ENCODE results near the gene TEX264.
A peak's percentile ranks its signal among the peaks of the same experiment; 100 is the strongest.

TEX264 gene

DNA sequence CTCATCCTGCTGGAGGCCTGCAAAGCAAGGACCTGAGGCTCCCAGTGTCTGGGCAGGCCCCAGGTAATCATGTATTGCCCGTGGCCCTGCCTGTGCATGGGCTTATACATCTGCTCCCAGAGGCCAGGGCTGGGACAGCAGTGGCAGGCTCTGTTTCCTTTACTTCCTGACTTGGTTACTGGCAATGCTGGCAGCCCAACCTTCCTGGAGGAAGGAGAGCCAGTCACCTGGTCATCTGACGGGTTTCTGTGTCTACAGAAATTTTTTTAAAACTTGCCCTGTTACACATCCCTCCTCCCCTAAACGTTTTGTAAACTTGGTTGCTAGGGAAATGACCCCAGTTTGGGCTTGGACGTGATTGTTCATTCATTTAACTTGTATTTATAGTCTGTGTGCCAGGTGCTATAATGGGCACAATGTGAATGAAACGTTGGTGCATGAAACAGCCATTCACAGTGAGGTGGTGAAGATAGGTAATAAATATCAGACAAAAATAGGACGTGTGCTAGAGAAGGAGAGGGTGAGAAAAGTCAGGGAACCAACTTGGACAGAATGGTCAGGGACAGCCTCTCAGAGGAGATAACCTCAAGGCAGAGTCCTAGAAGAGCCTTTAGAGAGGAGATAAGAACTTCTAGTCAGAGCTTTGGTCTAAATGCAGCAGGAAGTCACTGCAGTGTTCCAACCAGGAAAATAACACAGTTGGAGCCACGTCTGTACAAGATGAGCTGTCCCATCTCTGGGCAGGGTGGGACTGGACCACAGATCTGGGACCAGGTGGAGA is 14.1 kb downstream of the TEX264 start:
- Histone ChIP-seq H2AFZ (ENCODE audit: insufficient read depth, low read length, poor library complexity) (no peak overlapping the region), H3K4ac (ENCODE audit: low read depth, low read length) (no peak overlapping the region), H3K27ac (ENCODE audit: low read depth, low read length) (no peak overlapping the region), H3K23ac (ENCODE audit: low read length) (no peak overlapping the region), H3K79me2 (ENCODE audit: control insufficient read depth, insufficient read depth, low read length, poor library complexity) (no peaks in the 10 kb centered on the region), H2AK5ac (ENCODE audit: low read length) (no peak overlapping the region), H3K14ac (ENCODE audit: low read length) (no peak overlapping the region), H4K91ac (ENCODE audit: low read depth, low read length) (no peak overlapping the region), H3K9ac (ENCODE audit: low read length) (no peak overlapping the region), H3K4me3 (ENCODE audit: low read depth, low read length) (no peak overlapping the region), H3K36me3 (ENCODE audit: control insufficient read depth in 1 of 2, insufficient read depth in 2 of 2, low read length in 2 of 2) (peaks cover 19 to 23% of the 10 kb centered on the region in 2 experiments), H4K8ac (ENCODE audit: low read depth, low read length) (no peak overlapping the region), H2BK5ac (ENCODE audit: low read depth, low read length, poor library complexity) (no peak overlapping the region), H3K27me3 (ENCODE audit: insufficient read depth, low read length) (no peaks in the 10 kb centered on the region), H3K4me1 (ENCODE audit: control insufficient read depth in 1 of 2, insufficient read depth in 2 of 2, low read length in 2 of 2) (peaks cover 0 to 10% of the 10 kb centered on the region in 2 experiments), H3K18ac (ENCODE audit: low read length) (no peak overlapping the region), H2BK12ac (ENCODE audit: low read length) (no peak overlapping the region), H2BK120ac (ENCODE audit: insufficient read depth, low read length, poor library complexity) (no peak overlapping the region), H3K79me1 (ENCODE audit: low read length) (no peaks in the 10 kb centered on the region), H3K4me2 (ENCODE audit: low read length) (no peak overlapping the region), H4K12ac (ENCODE audit: low read depth, low read length) (no peak overlapping the region), H3K9me3 (ENCODE audit: insufficient read depth, low read depth, low read length) (no peaks in the 10 kb centered on the region)
- no peak for DNase-seq
- no CpG with 5 or more reads among the region's 7 CpGs for WGBS (ENCODE audit: extremely low coverage, insufficient coverage, insufficient read length)

DNA sequence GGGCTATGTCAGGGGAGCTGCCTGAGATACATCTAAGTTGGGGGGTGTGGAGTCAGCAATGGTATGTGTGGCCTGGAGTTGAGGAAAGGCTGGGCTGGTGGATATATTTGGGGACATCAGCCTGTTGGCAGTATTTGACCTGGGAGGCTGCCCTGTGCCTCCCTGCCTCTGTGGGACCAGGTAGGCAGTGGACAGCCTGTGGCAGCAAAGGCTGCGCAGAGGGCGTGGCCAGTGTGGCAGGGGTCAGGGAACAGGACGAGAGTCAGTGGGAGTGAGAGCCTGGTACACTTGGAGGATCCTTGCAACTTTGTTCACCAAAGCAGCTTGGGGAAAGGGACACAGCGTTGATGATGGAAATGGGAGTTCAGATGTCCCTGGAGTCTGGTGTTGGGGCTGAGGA is 15.0 kb downstream of the TEX264 start:
- H2AK5ac ChIP-seq (ENCODE audit: low read length) = no peak overlapping the region
- WGBS (ENCODE audit: extremely low coverage, insufficient coverage, insufficient read length) = no CpG with 5 or more reads among the region's 4 CpGs
- H3K4me3 ChIP-seq (ENCODE audit: low read depth, low read length) = no peak overlapping the region
- no peaks in the 10 kb centered on the region for H3K79me1 ChIP-seq (ENCODE audit: low read length)
- H3K27me3 ChIP-seq (ENCODE audit: insufficient read depth, low read length) = no peaks in the 10 kb centered on the region
- H3K9ac ChIP-seq (ENCODE audit: low read length) = no peak overlapping the region
- no peak overlapping the region for H3K14ac ChIP-seq (ENCODE audit: low read length)
- H3K4me1 ChIP-seq (ENCODE audit: control insufficient read depth in 1 of 2, insufficient read depth in 2 of 2, low read length in 2 of 2) = peaks cover 0 to 10% of the 10 kb centered on the region in 2 experiments
- no peak overlapping the region for H3K4ac ChIP-seq (ENCODE audit: low read depth, low read length)
- no peak overlapping the region for H2BK12ac ChIP-seq (ENCODE audit: low read length)
- no peak overlapping the region for H2AFZ ChIP-seq (ENCODE audit: insufficient read depth, low read length, poor library complexity)
- no peak overlapping the region for H4K12ac ChIP-seq (ENCODE audit: low read depth, low read length)
- H4K91ac ChIP-seq (ENCODE audit: low read depth, low read length) = no peak overlapping the region
- DNase-seq = no peak
- no peak overlapping the region for H3K27ac ChIP-seq (ENCODE audit: low read depth, low read length)
- no peak overlapping the region for H2BK5ac ChIP-seq (ENCODE audit: low read depth, low read length, poor library complexity)
- peaks cover 19 to 23% of the 10 kb centered on the region in 2 experiments for H3K36me3 ChIP-seq (ENCODE audit: control insufficient read depth in 1 of 2, insufficient read depth in 2 of 2, low read length in 2 of 2)
- no peak overlapping the region for H2BK120ac ChIP-seq (ENCODE audit: insufficient read depth, low read length, poor library complexity)
- H3K9me3 ChIP-seq (ENCODE audit: insufficient read depth, low read depth, low read length) = no peaks in the 10 kb centered on the region
- H3K23ac ChIP-seq (ENCODE audit: low read length) = no peak overlapping the region
- no peak overlapping the region for H3K4me2 ChIP-seq (ENCODE audit: low read length)
- no peak overlapping the region for H3K18ac ChIP-seq (ENCODE audit: low read length)
- H4K8ac ChIP-seq (ENCODE audit: low read depth, low read length) = no peak overlapping the region
- no peaks in the 10 kb centered on the region for H3K79me2 ChIP-seq (ENCODE audit: control insufficient read depth, insufficient read depth, low read length, poor library complexity)

DNA sequence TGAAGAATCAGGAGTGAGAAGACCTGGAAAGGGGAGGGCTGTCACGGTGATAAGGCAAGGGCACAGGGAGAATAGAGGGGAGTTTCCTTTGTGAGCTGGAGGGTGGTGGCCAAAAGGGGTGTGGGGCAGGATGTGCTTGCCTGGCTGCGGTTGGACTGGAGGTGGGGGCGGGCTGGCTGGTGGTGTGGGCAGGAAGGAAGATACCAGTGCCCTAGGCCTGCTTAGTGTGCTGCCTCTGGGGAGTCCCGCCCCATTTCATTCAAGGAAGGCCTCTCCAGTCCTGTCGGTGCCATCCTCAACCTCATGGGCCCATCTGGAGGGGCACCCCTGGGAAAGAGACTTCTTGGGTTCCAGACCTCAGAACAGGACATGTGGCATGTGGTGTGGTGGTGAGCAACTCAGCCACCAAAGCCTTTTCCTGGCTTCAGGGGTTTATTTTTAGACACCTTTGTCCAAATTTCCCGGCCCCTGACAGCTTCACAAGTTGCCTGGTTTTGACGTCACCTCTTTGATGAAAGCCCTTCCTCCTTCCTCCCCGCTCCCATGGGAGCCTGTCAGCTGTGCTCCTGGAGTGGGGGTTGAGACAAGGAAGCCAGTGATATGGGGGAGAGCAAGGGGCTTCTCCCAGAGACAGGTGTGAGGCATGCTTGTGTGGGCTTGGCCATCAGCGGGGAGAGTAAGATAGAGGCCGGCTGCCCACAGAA is 15.6 kb downstream of the TEX264 start:
- Histone ChIP-seq H2BK5ac (ENCODE audit: low read depth, low read length, poor library complexity) (no peak overlapping the region), H4K12ac (ENCODE audit: low read depth, low read length) (no peak overlapping the region), H3K27ac (ENCODE audit: low read depth, low read length) (no peak overlapping the region), H3K4ac (ENCODE audit: low read depth, low read length) (no peak overlapping the region), H3K79me1 (ENCODE audit: low read length) (no peaks in the 10 kb centered on the region), H2BK12ac (ENCODE audit: low read length) (no peak overlapping the region), H3K4me1 (ENCODE audit: control insufficient read depth in 1 of 2, insufficient read depth in 2 of 2, low read length in 2 of 2) (peaks cover 0 to 6% of the 10 kb centered on the region in 2 experiments), H3K79me2 (ENCODE audit: control insufficient read depth, insufficient read depth, low read length, poor library complexity) (no peaks in the 10 kb centered on the region), H3K9me3 (ENCODE audit: insufficient read depth, low read depth, low read length) (no peaks in the 10 kb centered on the region), H3K4me2 (ENCODE audit: low read length) (no peak overlapping the region), H4K8ac (ENCODE audit: low read depth, low read length) (no peak overlapping the region), H2BK120ac (ENCODE audit: insufficient read depth, low read length, poor library complexity) (no peak overlapping the region), H4K91ac (ENCODE audit: low read depth, low read length) (no peak overlapping the region), H3K9ac (ENCODE audit: low read length) (no peak overlapping the region), H3K18ac (ENCODE audit: low read length) (no peak overlapping the region), H3K14ac (ENCODE audit: low read length) (no peak overlapping the region), H2AK5ac (ENCODE audit: low read length) (no peak overlapping the region), H3K23ac (ENCODE audit: low read length) (no peak overlapping the region), H3K27me3 (ENCODE audit: insufficient read depth, low read length) (no peaks in the 10 kb centered on the region), H3K36me3 (ENCODE audit: control insufficient read depth in 1 of 2, insufficient read depth in 2 of 2, low read length in 2 of 2) (peaks cover 19 to 23% of the 10 kb centered on the region in 2 experiments), H3K4me3 (ENCODE audit: low read depth, low read length) (no peak overlapping the region), H2AFZ (ENCODE audit: insufficient read depth, low read length, poor library complexity) (no peak overlapping the region)
- WGBS (ENCODE audit: extremely low coverage, insufficient coverage, insufficient read length) = no CpG with 5 or more reads among the region's 10 CpGs
- no peak for DNase-seq

DNA sequence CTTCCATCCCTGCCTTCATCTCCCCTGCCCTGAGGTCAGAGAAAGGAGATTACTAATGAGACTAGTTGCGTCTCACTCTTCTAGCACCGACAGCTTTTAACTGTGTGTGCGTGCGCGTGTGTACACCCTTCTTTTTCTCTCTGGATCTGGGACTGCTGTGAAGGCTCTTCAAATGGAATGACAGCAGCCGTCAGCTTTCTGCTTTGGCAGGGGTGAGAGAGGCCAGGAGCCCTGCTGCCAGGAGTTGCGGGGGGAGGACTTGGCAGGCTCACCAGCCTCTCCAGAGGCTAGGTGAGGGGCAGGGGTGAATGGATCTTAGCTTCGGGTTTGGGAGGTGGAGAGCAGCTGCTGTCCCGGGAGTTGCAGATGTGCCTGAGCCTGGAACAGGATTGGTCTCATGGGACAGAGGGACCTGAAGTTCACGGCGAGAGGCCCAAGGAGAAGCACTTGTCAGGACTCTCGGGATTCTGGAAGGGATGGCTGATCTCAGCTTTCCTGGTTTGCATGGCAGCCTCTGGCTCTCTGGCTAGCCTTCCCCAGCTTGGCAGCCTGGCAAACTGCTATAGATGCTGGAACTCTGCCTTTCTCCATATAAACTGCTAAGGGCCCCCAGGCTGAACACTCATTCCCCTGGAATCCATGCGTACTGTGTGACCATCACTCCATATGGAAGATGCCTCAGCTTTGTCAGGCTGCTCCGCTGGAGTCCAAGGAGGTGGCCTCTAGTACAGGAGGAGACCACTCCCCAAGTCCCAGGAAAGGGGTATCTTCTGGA is 16.6 kb downstream of the TEX264 start:
- H4K12ac ChIP-seq (ENCODE audit: low read depth, low read length) = no peak overlapping the region
- H3K36me3 ChIP-seq (ENCODE audit: control insufficient read depth in 1 of 2, insufficient read depth in 2 of 2, low read length in 2 of 2) = peaks cover 21 to 23% of the 10 kb centered on the region in 2 experiments
- no peak overlapping the region for H3K27ac ChIP-seq (ENCODE audit: low read depth, low read length)
- no peak overlapping the region for H3K4me3 ChIP-seq (ENCODE audit: low read depth, low read length)
- H3K9me3 ChIP-seq (ENCODE audit: insufficient read depth, low read depth, low read length) = no peaks in the 10 kb centered on the region
- H2BK120ac ChIP-seq (ENCODE audit: insufficient read depth, low read length, poor library complexity) = no peak overlapping the region
- no peak overlapping the region for H3K4ac ChIP-seq (ENCODE audit: low read depth, low read length)
- no peak overlapping the region for H3K4me2 ChIP-seq (ENCODE audit: low read length)
- H3K79me1 ChIP-seq (ENCODE audit: low read length) = no peaks in the 10 kb centered on the region
- H3K14ac ChIP-seq (ENCODE audit: low read length) = no peak overlapping the region
- no peak overlapping the region for H2BK12ac ChIP-seq (ENCODE audit: low read length)
- H3K27me3 ChIP-seq (ENCODE audit: insufficient read depth, low read length) = no peaks in the 10 kb centered on the region
- H2AK5ac ChIP-seq (ENCODE audit: low read length) = no peak overlapping the region
- H2BK5ac ChIP-seq (ENCODE audit: low read depth, low read length, poor library complexity) = no peak overlapping the region
- no peak overlapping the region for H2AFZ ChIP-seq (ENCODE audit: insufficient read depth, low read length, poor library complexity)
- no peak overlapping the region for H3K9ac ChIP-seq (ENCODE audit: low read length)
- WGBS (ENCODE audit: extremely low coverage, insufficient coverage, insufficient read length) = no CpG with 5 or more reads among the region's 14 CpGs
- no peak overlapping the region for H4K91ac ChIP-seq (ENCODE audit: low read depth, low read length)
- no peaks in the 10 kb centered on the region for H3K79me2 ChIP-seq (ENCODE audit: control insufficient read depth, insufficient read depth, low read length, poor library complexity)
- H3K23ac ChIP-seq (ENCODE audit: low read length) = no peak overlapping the region
- H3K4me1 ChIP-seq (ENCODE audit: control insufficient read depth in 1 of 2, insufficient read depth in 2 of 2, low read length in 2 of 2) = peaks cover 0 to 3% of the 10 kb centered on the region in 2 experiments
- peak; percentile 35 to 72 for DNase-seq
- H4K8ac ChIP-seq (ENCODE audit: low read depth, low read length) = no peak overlapping the region
- H3K18ac ChIP-seq (ENCODE audit: low read length) = no peak overlapping the region

Data from trophoblast cell (in vitro differentiated cells and primary cell).